ENCODE results near the gene PCDH9.

GRCh38 chr13:66691149-66691548 is 539.0 kb downstream of the PCDH9 start:
- TF ChIP-seq CTCF (IDR thresholded peaks at IDR 0.05): no peak
- no peak for TF ChIP-seq POLR2A (IDR thresholded peaks at IDR 0.05)

Data from Peyer's patch (tissue), 4 donors.